Left cardiac atrium (tissue), 4 donors: Measurements from ENCODE around the gene TBC1D5. TPM values are rescaled to one million over a fixed set of nuclear protein-coding genes. Genes with fewer than 3 reads are reported as not detected.
A peak's percentile ranks its signal among the peaks of the same experiment; 100 is the strongest.

Experiments used
- ATAC-seq, 2 donors: fragments of 200-7000 bp; cut with Tn5 transposase; one replicate each; pipeline ENCODE4 v1.9.1; 2020; ENCODE audit warnings: mild to moderate bottlenecking in 2 of 2, moderate library complexity in 2 of 2
- DNase-seq: peaks from one replicate; pipeline ENCODE4 v3.0.0-alpha.2; 2020
- intact Hi-C, 2 donors: fragments of 100-400 bp; cut with DNase I; formaldehyde crosslinking; loops; one replicate each; pipeline versions ENCODE4 v1.14.1 to v1.15.1; 2022 to 2023
- total RNA-seq, 2 donors: library from RNA; stranded (reverse); fragmentation: NEBNext Ultra II Directional; extraction: Animal tissue kit (Norgen Biotek cat#: 25700); gene quantifications; one replicate each; pipeline ENCODE4 v1.2.1, GENCODE V29; 2021
- donor health status: DM: no; HTN: yes; CAD: no.
- donor health status: DM: no; HTN: yes; CAD: no; lungs with severe emphysema.
- donor health status: DM: yes; HTN: yes; CAD: no.
- donor health status: Dilated cardiomyopathy.

TBC1D5 gene
- total RNA-seq, 2 donors from 2014 or later = 33.2 to 38.7 TPM

DNA sequence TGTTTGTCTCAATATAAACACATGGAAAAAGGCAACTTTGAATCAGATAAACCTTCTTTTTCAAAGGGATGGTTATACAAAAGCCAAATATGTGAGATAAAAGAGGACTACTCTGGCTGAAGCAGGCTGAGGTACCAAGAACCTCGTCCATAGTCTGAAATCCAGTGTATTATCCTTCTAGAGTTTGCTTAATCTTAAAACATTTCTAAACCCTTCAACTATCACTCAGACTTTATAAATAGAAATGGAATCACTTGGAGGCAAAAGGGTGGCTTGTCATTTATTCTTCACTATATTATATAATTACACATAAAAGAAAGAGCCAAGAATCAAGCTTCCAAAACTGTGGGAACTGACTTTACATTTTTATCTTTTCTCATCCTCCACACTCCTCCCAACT lies 554.1 kb downstream of the TBC1D5 start:
- DNase-seq (no peak), ATAC-seq (no peak)
- intact Hi-C loops = no loop called here

DNA sequence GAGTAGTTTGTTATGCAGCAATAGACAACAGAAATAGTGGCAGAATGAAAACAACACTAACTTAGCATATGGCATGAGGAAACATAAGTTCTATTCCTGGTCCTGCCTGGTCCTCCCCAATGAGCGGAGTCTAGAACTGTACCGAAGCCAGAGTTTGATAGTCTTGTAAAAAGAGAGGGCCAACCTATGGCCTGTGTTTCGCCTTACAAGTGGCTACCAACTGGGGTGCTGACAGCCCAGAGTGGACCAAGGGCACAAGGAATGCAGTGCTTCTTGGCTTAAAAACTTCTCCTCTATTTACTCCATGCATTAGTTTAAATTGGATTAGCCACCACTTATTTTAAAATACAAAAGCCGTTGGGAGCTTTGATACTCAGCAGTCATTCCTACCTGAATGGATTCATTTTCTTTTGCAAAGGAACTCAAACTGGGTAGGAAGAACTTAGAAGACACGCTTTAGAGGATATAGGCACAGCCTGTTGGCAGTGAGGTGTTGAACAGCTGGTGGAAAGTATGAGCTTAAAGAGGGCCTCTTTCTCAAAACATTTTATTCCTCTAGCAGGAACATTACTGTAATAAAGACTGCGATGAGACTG lies 554.7 kb downstream of the TBC1D5 start:
- ATAC-seq = no peak
- DNase-seq = no peak
- intact Hi-C loops = no loop called here

DNA sequence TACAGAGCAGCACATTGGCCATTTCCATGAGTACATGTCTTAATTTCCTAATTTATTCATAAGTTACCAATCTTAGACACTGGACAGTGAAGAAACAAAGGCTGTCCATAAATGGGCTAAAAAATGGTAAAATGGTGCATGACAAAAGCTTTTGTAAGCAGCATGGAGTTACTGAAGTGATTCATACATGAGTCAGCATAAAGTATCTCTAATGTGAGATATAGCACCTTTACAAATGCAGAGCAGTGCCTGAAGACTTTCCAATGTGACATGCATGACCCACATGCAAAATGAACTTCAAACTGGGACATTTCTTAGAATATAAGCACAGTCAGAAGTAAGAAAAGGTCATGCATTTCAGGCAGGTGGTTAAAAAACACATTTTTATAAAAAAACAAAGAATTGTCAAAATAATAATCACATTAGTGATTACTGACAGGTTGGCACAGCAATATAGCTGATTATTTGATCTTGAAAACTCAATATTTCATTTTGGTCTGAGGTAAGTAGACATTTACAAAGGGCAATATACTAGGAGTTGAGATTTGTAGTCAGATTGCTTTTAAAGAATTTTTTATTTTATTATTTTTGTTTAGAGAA lies 558.4 kb downstream of the TBC1D5 start:
- intact Hi-C loops = no loop called here
- peak in 1 of 2 donors; percentile 35 for ATAC-seq

DNA sequence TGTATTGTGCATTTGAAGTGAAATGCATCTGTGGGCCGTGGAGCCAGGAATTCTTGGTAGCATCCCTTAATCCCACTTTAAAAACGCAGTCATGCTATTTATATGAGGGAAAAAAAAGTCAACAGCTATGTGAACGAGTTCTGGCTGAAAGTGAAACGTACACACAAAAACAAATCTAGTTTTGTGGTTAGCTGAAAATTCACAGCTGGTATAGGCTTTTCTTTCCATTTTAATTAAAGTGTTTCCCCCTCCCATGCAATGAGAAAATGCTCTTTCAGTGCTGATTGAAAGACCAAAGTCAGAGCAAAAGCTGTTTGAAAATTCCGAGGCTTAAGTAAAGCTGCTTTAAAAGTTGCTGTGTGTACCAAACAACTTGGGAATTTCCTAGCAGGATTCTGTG lies 560.3 kb downstream of the TBC1D5 start:
- intact Hi-C loops = no loop called here
- DNase-seq (no peak), ATAC-seq (no peak)

More for the DNA sequence above, 558.4 kb downstream of the TBC1D5 start:
- no peak for DNase-seq

DNA sequence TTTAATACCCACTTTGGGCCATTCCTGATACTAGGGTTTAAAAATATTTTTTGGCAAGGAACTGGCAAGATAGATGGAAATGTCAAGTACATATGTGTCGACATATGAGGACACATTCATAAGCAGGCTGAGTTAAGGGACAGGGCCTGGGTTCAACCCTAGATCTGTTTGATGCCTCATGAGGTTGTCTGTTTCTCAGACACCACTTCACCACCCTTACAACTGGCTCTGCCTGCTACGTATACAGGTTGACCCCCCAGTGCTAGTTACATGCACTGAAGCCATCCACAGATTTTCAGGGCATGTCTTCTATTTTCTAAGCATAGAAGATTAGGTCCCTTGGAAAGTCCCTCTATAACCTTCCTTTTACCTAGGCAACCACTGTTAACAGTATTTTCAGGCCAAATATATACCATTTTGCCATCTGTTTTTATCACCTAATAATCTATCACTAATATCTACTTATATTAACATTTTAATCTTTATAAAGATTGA lies 561.0 kb downstream of the TBC1D5 start:
- intact Hi-C loops = no loop called here
- ATAC-seq (no peak), DNase-seq (no peak)

DNA sequence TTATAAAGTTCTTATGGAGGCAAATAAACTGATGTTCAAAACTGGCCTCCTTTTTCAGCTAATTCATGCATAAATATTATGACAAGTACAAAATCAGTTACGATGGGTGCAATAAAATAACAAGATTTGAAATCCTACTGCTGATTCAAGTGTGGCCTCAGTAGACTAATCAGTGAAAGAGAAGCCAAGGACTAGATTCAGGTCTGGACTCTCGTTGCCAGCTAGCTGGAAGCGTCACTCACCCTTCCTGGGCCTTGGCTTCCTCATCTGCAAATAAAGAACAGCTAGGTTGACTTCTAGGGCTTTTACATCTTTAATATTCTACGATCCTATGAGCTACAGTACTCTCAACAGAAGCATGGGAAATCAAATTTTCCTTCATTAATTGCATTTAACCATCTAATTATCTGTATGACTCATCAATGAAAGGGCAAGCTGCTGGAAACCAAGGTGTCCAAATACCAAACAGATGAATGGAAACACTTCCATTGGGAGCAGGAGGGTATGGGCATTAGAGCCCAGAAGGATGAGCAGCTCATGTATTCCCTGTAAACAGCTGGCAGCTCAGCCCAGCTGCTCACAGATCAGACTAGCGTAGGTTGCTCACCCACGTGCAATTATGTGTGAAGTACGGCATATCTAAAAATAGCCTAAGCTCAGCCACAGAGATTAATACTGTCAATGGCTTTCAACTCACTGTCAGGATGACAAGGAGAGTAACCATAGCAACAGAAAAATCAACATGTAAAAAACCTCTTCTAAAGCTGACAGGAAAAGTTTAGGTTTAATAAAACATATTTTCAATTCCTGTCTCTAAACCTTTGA lies 562.8 kb downstream of the TBC1D5 start:
- DNase-seq (no peak), ATAC-seq (peak; percentile 78 to 80)
- intact Hi-C loops = no loop called here

DNA sequence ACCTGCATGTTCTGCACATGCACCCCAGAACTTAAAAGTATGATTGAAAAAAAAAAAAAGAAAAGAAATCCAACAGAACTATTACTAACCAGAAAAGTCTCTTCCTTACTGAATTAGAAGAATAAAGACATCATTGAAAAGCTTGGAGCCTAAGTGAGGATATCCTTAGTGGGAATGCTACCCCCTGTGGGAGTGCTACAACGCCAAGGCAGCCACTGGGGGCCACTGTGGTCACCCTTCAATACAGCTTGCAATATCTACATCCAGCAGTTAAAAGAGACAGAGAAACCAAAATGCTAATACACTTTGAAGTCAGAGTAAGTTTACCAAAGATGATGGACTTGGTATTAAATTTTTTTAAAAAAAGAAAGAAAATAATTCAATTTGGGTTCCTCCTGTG lies 565.7 kb downstream of the TBC1D5 start:
- intact Hi-C loops = no loop called here
- ATAC-seq = no peak

DNA sequence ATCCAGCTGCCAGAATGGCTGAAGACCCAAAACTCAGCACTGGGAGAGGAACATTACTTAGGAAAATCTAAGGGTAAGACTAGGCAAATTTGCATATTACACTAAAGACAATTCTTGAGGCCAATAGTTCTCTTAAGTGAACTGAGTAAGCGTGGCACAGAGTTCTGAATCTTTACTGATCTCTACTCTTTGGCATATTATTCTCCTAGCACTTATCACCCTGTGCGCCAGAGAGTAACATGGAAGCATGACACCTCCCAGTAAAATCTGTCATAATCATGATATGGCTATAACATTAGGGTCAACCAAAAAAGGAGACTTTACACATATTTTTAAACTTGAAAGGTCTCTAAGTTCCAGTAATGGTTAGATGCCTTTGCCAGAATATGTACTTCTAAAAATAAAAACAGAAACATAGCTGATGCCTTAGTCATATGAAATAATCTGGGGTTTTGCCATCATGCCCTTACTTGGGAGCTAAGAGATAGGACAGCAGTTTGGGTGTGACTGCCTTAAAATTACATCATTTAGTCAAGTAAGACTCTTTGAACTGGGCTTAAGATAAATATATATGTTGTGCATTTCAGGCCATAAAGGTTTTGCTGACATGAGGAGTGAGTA lies 567.1 kb downstream of the TBC1D5 start:
- intact Hi-C loops = no loop called here
- DNase-seq (no peak), ATAC-seq (peak; percentile 68 to 78)

More for the DNA sequence above, 565.7 kb downstream of the TBC1D5 start:
- DNase-seq = no peak

DNA sequence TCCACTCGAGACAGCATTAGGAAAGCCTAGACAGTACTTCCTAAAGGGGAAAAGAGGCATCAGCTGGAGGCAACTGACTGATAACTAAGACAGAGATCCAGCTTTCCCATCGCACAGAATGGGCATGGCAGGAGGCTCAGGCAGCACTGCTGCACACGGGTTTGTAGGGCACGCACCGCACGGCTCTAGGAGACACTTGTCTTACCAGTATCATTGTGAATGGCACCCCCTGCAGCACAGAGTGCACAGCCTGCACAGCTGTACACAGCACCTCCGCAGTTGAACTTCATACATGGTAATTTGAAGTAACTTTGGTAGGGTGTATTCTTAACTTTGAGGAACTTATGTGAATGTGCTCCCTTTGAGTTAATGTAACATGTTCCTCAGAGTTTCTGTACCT lies 576.1 kb downstream of the TBC1D5 start:
- DNase-seq (no peak), ATAC-seq (no peak)
- intact Hi-C loops = no loop called here

DNA sequence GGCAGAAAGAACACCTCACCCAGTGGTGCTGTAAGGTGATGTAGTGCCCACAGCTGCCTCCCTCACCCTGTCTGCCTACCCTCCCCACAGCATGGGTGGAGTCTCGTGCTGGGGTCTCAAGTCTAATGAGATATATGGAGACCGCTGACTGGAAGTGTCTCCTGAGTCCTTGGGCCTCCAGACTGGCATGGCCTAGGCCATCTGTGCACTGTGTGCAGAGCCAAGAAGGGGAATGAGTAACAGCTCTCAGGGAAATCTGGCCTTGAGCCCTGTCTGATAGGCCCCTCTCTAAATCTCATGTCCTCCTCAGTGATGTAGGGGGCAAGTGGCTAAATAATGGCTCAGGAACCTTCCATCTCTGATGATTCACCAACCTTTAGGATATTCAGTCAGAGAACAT lies 580.3 kb downstream of the TBC1D5 start:
- intact Hi-C loops = no loop called here
- DNase-seq (no peak), ATAC-seq (peak in 1 of 2 donors; percentile 40)

DNA sequence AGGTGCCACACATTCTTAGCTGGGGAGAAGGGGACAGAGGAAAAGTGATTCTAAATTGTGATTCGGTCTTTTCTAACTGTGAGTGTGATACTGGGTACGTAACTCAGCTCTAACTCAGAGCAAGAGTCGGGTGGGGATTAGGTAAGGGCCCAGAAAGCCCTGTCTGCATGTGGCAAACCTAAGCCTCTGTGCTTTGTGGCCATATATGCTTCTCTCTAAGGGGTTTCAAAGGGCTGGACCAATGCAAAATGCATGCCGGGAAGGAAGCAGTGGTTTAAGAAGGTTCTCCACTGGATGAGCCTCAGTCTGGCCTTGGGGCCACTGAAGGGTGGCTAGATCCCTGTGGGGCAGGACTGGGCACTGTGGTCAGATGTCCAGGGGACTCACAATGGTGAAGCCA lies 581.8 kb downstream of the TBC1D5 start:
- intact Hi-C loops = no loop called here
- no peak for ATAC-seq
- no peak for DNase-seq

DNA sequence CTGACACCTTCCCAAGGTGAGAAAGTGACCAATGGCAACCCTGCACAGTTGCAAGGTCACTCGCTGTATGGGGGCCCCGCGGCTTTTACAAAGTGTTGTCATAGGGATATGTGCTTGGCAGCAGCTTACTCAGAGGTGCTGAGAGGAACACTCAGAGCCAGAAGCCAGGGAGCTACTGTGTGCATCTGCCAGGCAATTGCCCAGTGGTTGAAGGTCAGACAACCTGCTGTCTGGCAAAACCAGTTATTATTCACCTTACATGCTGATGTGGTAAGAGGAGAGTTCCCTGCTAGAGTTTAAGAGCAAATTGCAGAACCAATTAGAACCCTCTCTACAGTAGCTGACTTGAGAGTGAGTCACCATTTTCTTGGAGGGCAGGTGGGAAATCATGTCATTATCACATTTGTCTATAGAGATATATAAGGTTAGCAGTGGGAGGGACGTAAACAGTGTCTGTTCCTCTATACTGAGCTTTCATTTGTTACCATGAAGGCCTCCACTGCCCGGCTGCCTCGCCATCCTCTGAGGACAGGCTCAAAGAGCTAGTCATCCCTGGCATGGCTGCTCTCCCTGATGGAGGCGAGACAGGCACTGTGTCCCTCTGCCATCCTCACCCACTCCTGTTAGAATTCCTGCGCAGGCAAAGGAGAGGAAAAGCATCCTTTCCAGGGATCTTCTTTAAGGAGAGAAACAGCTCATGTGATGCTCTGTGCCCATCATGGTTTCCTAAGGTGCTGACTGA lies 583.3 kb downstream of the TBC1D5 start:
- peak; percentile 48 for DNase-seq
- intact Hi-C loops = loop anchor here in 1 of 2 donors (10.0 kb wide), 1 partner anchor 274 kb away; the partner anchor contains the start of gene PLCL2
- peak; percentile 72 to 82 for ATAC-seq

DNA sequence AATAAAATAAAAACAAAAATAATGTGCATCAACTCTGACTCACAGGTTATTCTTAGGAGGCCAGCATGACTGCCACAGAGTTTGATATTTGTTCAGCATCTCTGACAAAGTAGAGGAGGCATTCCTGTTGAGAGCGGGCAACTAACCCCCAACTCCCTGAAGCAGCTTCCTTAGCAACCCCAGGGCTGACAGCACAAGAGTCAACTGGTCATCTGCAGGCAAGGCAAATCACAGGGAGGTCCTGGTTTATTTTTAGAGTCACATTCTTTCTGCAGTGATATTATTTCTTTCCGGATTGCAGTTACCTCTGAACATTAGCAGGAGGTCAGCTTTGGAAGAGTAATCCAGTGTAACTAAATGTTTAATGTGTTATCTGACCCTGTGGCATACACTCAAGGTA lies 584.7 kb downstream of the TBC1D5 start:
- DNase-seq = no peak

DNA sequence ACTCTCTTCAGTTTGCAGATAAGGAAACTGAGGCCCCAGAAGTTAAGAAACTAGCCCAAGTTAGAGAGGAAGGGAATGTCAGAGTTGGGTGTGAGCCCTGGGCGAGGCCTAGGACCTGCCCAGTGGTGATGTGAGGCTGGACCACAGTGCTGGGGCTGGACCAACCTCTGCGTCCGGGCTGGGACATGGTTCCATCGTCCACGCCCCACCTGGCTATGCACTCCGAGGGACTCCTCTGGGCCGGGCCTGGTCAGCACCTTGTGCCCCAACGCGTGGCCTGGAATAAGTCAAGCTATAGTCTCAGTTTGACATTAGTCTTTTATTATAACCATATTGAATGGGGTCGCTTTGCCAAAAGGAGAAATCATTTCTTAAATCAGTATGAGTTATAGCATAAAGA lies 585.6 kb downstream of the TBC1D5 start:
- intact Hi-C loops = loop anchor here in 1 of 2 donors (10.0 kb wide), 1 partner anchor 272 kb away; the partner anchor contains the start of gene PLCL2
- no peak for DNase-seq

More for the DNA sequence above, 584.7 kb downstream of the TBC1D5 start:
- ATAC-seq = peak in 1 of 2 donors; percentile 12
- intact Hi-C loops = loop anchor here in 1 of 2 donors (10.0 kb wide), 1 partner anchor 273 kb away; the partner anchor contains the start of gene PLCL2

DNA sequence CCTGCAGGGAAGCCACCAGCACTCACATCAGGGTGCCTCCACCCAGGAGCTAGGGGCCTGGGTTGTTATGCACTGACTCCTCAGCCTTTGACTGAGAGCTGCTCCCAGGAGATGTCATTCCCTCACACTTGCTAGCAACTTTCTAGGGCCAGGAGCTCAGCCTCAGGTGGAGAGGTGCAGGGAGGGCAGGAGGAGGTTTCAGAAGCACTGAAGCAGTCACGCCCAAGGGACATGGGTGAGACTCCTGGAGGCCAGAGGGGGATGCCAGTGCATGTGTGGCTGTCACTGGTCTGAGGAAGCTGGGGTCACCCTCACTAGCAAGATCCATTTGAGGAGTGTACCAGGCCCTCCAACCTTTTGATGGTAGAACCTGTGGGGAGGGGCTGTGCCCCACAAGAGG lies 586.5 kb downstream of the TBC1D5 start:
- DNase-seq (no peak), ATAC-seq (no peak)
- intact Hi-C loops = loop anchor here in 1 of 2 donors (10.0 kb wide), 1 partner anchor 271 kb away; the partner anchor contains the start of gene PLCL2

More for the DNA sequence above, 585.6 kb downstream of the TBC1D5 start:
- ATAC-seq = no peak

DNA sequence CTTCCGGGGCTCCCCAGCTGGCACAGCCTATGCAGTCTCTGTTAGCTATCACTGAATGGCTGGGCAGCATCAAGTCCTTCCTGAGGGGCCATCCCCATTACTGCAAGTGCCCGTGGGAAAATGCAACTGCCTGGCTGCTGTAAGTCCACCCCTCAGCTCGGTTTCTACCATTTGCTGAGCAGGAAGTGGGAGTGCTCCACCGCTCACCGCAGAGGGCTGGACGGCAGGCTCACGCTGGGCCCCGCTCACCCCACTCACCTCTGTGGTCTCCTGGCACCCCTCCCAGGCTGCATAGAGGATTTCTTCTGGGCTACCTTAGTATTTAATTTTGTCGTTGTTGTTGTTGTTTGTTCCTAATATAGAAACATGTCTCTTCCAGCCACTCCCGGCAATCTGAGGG lies 587.5 kb downstream of the TBC1D5 start:
- no peak for ATAC-seq
- no peak for DNase-seq
- intact Hi-C loops = loop anchor here in 1 of 2 donors (10.0 kb wide), 1 partner anchor 270 kb away; the partner anchor contains the start of gene PLCL2

DNA sequence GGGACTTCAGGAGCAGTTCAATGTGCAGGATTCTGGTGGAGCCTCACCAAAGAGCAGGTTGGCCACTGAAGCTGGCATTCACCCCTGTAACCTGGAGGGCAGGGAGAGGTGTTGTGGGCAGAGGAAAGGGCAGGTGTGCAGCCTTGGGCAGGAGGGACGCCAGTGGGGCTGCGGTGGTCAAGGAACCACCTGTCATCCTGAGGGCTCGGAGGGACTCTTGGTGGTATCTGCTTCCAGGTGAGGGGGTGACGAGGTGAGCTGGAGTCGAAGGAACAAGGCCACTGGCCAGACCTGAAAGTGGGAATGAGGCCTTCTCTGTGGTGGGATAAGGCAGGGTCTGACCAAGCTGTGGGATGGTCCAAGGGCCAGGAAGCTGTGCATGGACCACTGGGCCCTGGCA lies 588.2 kb downstream of the TBC1D5 start:
- DNase-seq = no peak
- intact Hi-C loops = loop anchor here in 1 of 2 donors (10.0 kb wide), 1 partner anchor 269 kb away; the partner anchor contains the start of gene PLCL2
- no peak for ATAC-seq

DNA sequence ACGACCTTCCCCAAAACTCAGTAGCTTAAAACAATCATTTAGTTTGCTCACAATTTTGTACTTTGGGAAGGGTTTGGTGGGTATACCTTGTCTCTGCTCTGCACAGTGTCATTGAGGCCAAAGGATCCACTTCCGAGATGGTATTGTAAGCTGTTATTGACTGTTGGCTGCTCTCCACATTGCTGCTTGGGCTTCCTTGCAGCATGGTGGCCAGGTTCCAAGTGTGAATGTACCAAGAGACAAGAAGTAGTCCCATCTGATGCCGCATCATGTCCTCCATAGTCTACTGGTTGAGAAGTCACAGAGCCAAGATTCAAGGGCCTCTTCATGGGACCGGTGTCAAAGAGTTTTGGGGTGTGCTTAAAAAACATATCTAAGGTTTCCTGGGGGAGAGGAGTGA lies 589.2 kb downstream of the TBC1D5 start:
- intact Hi-C loops = loop anchor here in 1 of 2 donors (10.0 kb wide), 1 partner anchor 268 kb away; the partner anchor contains the start of gene PLCL2
- no peak for DNase-seq
- ATAC-seq = no peak
